GM20431 (cell line): Measurements from ENCODE around the gene SLC25A22.

Experiments used
- in situ Hi-C: fragments of 300-500 bp; cut with MseI, MboI; formaldehyde crosslinking; loops from one replicate; pipeline ENCODE4 v1.15.0; 2020; ENCODE audit warnings: low sequenced_read_pairs; ENCODE audit not compliant: unreplicated experiment

Gene SLC25A22

GRCh38 chr11:834371-835316 is 36.6 kb upstream of the SLC25A22 start:
- in situ Hi-C loops, result no loop called here

GRCh38 chr11:833849-834311 is 35.8 kb upstream of the SLC25A22 start:
- in situ Hi-C loops, result no loop called here

- in situ Hi-C loops, result no loop called here
Observed at GRCh38 chr11:833114-833791, 35.2 kb upstream of the SLC25A22 start.

- in situ Hi-C loops, result no loop called here
Observed at GRCh38 chr11:832529-833113, 34.5 kb upstream of the SLC25A22 start, which contains the start of gene CD151. TSS of gene CD151 (plus strand) at chr11:832952. CDS start at chr11:836070, 3,118 bp downstream.

GRCh38 chr11:831961-832528 is 34.0 kb upstream of the SLC25A22 start:
- in situ Hi-C loops, result no loop called here

- in situ Hi-C loops, result no loop called here
Observed at GRCh38 chr11:831118-831864, 33.2 kb upstream of the SLC25A22 start.

GRCh38 chr11:830295-831117 is 32.4 kb upstream of the SLC25A22 start:
- in situ Hi-C loops, result no loop called here

GRCh38 chr11:829847-830294 is 31.8 kb upstream of the SLC25A22 start:
- in situ Hi-C loops, result no loop called here

GRCh38 chr11:829176-829846 is 31.2 kb upstream of the SLC25A22 start:
- in situ Hi-C loops, result no loop called here

- in situ Hi-C loops, result no loop called here
Observed at GRCh38 chr11:828506-829175, 30.6 kb upstream of the SLC25A22 start.

GRCh38 chr11:827897-828192 is 29.8 kb upstream of the SLC25A22 start, which contains the start of gene CRACR2B:
TSS of gene CRACR2B (plus strand) at chr11:827919. CDS start at chr11:828608, 689 bp downstream.
- in situ Hi-C loops, result no loop called here

- in situ Hi-C loops, result no loop called here
Observed at GRCh38 chr11:827146-827896, 29.2 kb upstream of the SLC25A22 start.

GRCh38 chr11:826836-827145 is 28.7 kb upstream of the SLC25A22 start:
- in situ Hi-C loops, result no loop called here

GRCh38 chr11:826227-826621 is 28.1 kb upstream of the SLC25A22 start:
- in situ Hi-C loops, result no loop called here

GRCh38 chr11:825366-826226 is 27.5 kb upstream of the SLC25A22 start:
- in situ Hi-C loops, result no loop called here

- in situ Hi-C loops, result no loop called here
Observed at GRCh38 chr11:824942-825341, 26.9 kb upstream of the SLC25A22 start.
